Mucosa of rectum (tissue), 2 donors: ENCODE measurements around the gene SHPK.
A peak's percentile ranks its signal among the peaks of the same experiment; 100 is the strongest.

Source experiments
- H3K27ac ChIP-seq, 2 donors: one replicate each; pipeline ENCODE4 v1.7.0; 2013; ENCODE audit warnings: inconsistent platforms in 2 of 2, low read depth in 2 of 2, low read length in 2 of 2
- H3K27me3 ChIP-seq, 2 donors: one replicate each; pipeline ENCODE4 v1.7.0; 2013; ENCODE audit warnings: low read length in 2 of 2; ENCODE audit not compliant: control insufficient read depth in 2 of 2, insufficient read depth in 2 of 2
- H3K36me3 ChIP-seq, 2 donors: one replicate each; pipeline ENCODE4 v1.7.0; 2013; ENCODE audit warnings: low read length in 2 of 2; ENCODE audit not compliant: control insufficient read depth in 2 of 2, insufficient read depth in 2 of 2
- H3K4me1 ChIP-seq, 2 donors: one replicate each; pipeline ENCODE4 v1.7.0; 2013; ENCODE audit warnings: low read length in 2 of 2, mild to moderate bottlenecking in 1 of 2; ENCODE audit not compliant: control insufficient read depth in 2 of 2, insufficient read depth in 2 of 2
- H3K4me3 ChIP-seq, 2 donors: one replicate each; pipeline ENCODE4 v1.7.0; 2013; ENCODE audit warnings: low read length in 2 of 2
- H3K9ac ChIP-seq, 2 donors: one replicate each; pipeline ENCODE4 v1.7.0; 2013; ENCODE audit warnings: low read length in 2 of 2, low read depth in 1 of 2, mild to moderate bottlenecking in 1 of 2
- H3K9me3 ChIP-seq, 2 donors: one replicate each; pipeline ENCODE4 v1.7.0; 2013; ENCODE audit warnings: low read length in 2 of 2; ENCODE audit not compliant: control insufficient read depth in 2 of 2
- donor health status: healthy.
- donor health status: Normal muscosa, but diverticular disease.

SHPK gene, protein sequence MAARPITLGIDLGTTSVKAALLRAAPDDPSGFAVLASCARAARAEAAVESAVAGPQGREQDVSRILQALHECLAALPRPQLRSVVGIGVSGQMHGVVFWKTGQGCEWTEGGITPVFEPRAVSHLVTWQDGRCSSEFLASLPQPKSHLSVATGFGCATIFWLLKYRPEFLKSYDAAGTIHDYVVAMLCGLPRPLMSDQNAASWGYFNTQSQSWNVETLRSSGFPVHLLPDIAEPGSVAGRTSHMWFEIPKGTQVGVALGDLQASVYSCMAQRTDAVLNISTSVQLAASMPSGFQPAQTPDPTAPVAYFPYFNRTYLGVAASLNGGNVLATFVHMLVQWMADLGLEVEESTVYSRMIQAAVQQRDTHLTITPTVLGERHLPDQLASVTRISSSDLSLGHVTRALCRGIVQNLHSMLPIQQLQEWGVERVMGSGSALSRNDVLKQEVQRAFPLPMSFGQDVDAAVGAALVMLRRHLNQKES

DNA sequence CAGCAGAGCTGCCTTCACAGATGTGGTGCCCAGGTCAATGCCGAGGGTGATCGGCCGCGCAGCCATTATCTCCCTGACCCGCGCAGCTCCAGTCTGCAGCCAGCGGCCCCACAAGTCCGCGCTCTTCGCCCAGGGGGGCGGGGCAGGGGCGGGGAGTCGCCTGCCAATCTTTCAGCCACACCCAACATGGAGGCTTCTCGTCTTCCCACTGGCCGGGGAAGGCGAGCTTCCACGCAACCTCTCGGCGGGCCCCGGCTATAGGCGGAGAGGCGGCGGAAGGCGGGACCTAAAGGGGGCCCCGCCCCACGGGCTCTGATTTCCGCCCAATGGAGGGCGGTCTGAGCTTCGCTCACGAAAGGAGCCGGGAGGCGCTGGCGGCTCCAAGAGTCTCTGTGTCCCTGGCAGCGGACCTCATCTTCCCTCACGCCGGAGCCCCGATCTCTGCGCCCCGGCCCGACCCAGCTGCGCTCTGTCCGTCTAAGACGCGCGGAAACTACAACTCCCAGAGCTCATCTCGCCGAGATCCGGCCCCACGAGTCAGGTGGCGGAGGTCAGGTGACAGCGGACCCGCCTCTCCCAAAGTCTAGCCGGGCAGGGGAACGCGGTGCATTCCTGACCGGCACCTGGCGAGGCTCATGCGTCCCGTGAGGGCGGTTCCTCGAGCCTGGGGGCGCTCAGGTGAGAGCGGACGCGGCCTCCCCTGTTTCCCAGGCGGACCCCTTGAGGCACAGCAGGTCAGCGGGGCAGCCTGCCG is at the start of gene SHPK, which contains the start of gene CTNS:
Gene SHPK (minus strand): TSS at position 97 of the 754 bp plus-strand sequence. CDS start 31 bp downstream, at position 66.
Gene CTNS (plus strand): TSS at position 607 of the 754 bp plus-strand sequence. CDS start 3,447 bp downstream, outside the sequence.
- peak within 1 kb of the TSS; percentile 86 to 90 for H3K9ac ChIP-seq
- H3K36me3 ChIP-seq = peaks cover 3 to 8% of the 10 kb centered on the region in 2 donors
- no peaks in the 10 kb centered on the region for H3K9me3 ChIP-seq
- H3K4me3 ChIP-seq = peak within 1 kb of the TSS; percentile 85 to 89
- no peaks in the 10 kb centered on the region for H3K27me3 ChIP-seq
- peak within 1 kb of the TSS; percentile 95 to 99 for H3K27ac ChIP-seq
- H3K4me1 ChIP-seq = peaks cover 2 to 10% of the 10 kb centered on the region in 2 donors

- H3K36me3 ChIP-seq = no peaks in the 10 kb centered on the region
- H3K4me3 ChIP-seq = no peak overlapping the region
- H3K4me1 ChIP-seq = peaks cover 0 to 3% of the 10 kb centered on the region in 2 donors
- H3K9me3 ChIP-seq = no peaks in the 10 kb centered on the region
- H3K9ac ChIP-seq = no peak overlapping the region
- H3K27me3 ChIP-seq = peaks cover 0 to 8% of the 10 kb centered on the region in 2 donors
- no peak overlapping the region for H3K27ac ChIP-seq
Observed at GRCh38 chr17:3685174-3685573, 49.1 kb upstream of the SHPK start.

- no peaks in the 10 kb centered on the region for H3K9me3 ChIP-seq
- peaks cover 0 to 8% of the 10 kb centered on the region in 2 donors for H3K27me3 ChIP-seq
- H3K4me1 ChIP-seq = peaks cover 0 to 3% of the 10 kb centered on the region in 2 donors
- H3K9ac ChIP-seq = no peak overlapping the region
- no peaks in the 10 kb centered on the region for H3K36me3 ChIP-seq
- no peak overlapping the region for H3K4me3 ChIP-seq
- no peak overlapping the region for H3K27ac ChIP-seq
Observed at GRCh38 chr17:3683054-3683511, 47.0 kb upstream of the SHPK start.

- no peak overlapping the region for H3K9ac ChIP-seq
- no peak overlapping the region for H3K27ac ChIP-seq
- no peaks in the 10 kb centered on the region for H3K36me3 ChIP-seq
- H3K27me3 ChIP-seq = peaks cover 0 to 8% of the 10 kb centered on the region in 2 donors
- no peak overlapping the region for H3K4me3 ChIP-seq
- no peaks in the 10 kb centered on the region for H3K9me3 ChIP-seq
- peaks cover 0 to 3% of the 10 kb centered on the region in 2 donors for H3K4me1 ChIP-seq
Observed at GRCh38 chr17:3682033-3682432, 46.0 kb upstream of the SHPK start.

DNA sequence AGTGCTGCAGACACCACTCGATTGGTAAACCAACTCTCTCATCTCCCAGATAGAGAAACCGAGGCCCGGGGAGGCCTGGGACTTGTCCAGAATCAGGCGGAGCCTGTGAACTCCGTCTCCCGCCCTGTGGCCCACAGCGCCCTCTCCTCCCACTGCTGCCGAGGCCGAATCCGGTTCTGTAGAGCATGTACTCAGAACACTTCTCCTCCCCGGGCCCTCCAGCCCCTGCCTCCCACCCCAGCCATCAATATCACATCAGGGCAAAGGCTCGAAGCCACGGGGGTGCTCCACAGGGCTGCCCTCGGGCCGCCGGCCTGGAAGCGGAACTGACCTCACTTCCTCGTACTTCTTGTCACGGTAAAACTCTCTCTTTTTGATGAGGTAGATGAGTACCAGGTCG is 45.5 kb upstream of the SHPK start:
- Histone ChIP-seq H3K4me3 (no peak overlapping the region), H3K27me3 (peaks cover 0 to 8% of the 10 kb centered on the region in 2 donors), H3K9ac (no peak overlapping the region), H3K27ac (no peak overlapping the region), H3K9me3 (no peaks in the 10 kb centered on the region), H3K4me1 (peaks cover 0 to 3% of the 10 kb centered on the region in 2 donors), H3K36me3 (no peaks in the 10 kb centered on the region)

DNA sequence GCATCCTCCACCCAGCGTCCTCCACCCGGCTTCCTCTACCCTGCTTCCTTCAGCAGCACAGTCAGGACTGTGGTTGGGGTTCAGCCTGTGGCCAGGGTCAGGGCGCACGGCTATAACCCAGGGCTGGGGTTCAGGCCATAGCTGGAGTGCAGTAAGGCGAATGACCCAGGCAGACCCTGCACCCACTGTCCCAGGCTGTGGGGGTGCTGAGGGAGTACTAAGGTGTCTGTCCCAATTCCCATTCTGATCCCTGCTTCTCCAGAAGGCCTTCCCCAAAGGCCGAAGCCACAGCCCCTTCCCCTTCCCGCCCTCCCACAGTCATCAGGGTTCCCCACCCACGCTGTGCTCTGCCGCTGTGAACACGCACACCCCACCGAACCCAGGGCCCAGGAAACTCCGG is 45.0 kb upstream of the SHPK start:
- H3K4me1 ChIP-seq = peaks cover 0 to 3% of the 10 kb centered on the region in 2 donors
- peaks cover 0 to 8% of the 10 kb centered on the region in 2 donors for H3K27me3 ChIP-seq
- H3K9me3 ChIP-seq = no peaks in the 10 kb centered on the region
- no peak overlapping the region for H3K27ac ChIP-seq
- no peak overlapping the region for H3K4me3 ChIP-seq
- no peaks in the 10 kb centered on the region for H3K36me3 ChIP-seq
- H3K9ac ChIP-seq = no peak overlapping the region

DNA sequence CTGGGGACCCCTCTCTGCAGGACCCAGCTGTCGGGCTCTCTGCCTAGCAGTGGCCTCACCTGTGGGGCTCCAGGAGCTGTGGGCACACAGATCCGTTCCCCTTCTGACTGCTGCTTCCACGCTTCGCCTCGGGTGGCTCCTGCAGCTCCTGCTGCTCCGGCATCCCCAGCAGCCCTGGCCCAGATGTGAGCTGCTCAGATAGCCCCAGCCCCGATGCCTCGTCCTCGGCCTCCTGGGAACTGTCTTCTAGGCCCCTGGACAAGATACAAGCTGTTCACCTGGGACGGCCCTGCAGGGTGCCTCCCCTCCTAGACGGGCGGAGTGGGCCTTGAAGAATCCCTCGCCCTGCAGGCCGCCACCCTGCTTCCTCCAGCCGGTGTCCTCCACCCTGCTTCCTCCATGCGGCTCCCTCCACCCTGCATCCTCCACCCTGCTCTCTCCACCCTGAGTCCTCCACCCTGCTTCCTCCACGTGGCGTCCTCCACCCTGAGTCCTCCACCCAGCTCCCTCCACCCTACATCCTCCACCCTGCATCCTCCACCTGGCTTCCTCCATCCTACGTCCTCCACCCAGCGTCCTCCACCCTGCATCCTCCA is 43.6 kb upstream of the SHPK start:
- H3K36me3 ChIP-seq = no peaks in the 10 kb centered on the region
- H3K9ac ChIP-seq = no peak overlapping the region
- no peaks in the 10 kb centered on the region for H3K9me3 ChIP-seq
- H3K27ac ChIP-seq = no peak overlapping the region
- H3K27me3 ChIP-seq = peaks cover 0 to 3% of the 10 kb centered on the region in 2 donors
- no peak overlapping the region for H3K4me3 ChIP-seq
- H3K4me1 ChIP-seq = peaks cover 0 to 3% of the 10 kb centered on the region in 2 donors

GRCh38 chr17:3678821-3679530 is 42.9 kb upstream of the SHPK start:
- H3K36me3 ChIP-seq = no peaks in the 10 kb centered on the region
- H3K27ac ChIP-seq = no peak overlapping the region
- H3K27me3 ChIP-seq = peaks cover 0 to 2% of the 10 kb centered on the region in 2 donors
- H3K4me3 ChIP-seq = no peak overlapping the region
- H3K9me3 ChIP-seq = no peaks in the 10 kb centered on the region
- peaks cover 0 to 3% of the 10 kb centered on the region in 2 donors for H3K4me1 ChIP-seq
- no peak overlapping the region for H3K9ac ChIP-seq

DNA sequence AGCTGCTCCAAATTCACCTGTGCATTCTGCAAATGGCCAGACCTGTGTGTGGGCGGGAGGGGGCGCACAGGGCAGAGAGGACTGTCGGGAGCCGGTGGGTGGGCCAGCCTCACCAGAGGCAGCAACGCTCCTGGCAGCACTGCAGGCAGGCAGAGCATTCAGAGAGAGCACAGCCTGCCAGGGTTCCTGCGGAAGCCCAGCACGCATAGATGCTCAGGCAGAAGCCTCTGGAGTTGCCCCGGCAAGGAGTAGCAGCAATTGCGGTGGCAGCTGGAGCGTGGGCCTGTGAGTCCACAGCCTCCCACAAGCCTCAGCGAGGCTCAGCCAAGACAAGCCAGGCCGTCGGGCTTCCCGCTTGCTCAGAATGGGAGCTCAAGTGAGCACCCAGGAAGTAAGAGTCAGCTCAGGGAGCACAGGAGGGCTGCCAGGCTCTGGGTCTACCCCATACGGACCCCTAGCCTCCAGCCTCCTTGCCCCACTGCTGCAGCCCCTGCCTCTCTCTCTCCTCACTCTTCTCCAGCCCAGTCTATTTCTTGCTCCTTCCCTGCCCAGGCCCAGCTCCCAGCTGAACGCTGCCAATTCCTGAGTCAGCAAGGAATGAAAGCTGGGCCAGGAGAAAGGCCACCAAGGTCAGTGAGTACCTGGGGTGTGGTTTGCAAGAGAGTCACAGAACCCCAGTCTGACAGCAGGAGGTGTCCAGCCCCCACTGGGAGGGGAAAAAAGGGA is 42.2 kb upstream of the SHPK start:
- Histone ChIP-seq H3K9me3 (no peaks in the 10 kb centered on the region), H3K27ac (no peak overlapping the region), H3K27me3 (no peaks in the 10 kb centered on the region), H3K9ac (no peak overlapping the region), H3K4me3 (no peak overlapping the region), H3K4me1 (peaks cover 0 to 3% of the 10 kb centered on the region in 2 donors), H3K36me3 (no peaks in the 10 kb centered on the region)
